Ishikawa (cell line): ENCODE data around the gene PTAFR.

Source experiments
- CEBPB ChIP-seq: IDR thresholded peaks from 2 replicates; pipeline ENCODE4 v1.6.1; 2012
- CREB1 ChIP-seq: IDR thresholded peaks from 2 replicates; pipeline ENCODE4 v1.6.1; 2012; ENCODE audit warnings: low read depth
- EGR1 ChIP-seq: IDR thresholded peaks from 2 replicates; pipeline ENCODE4 v1.6.1; 2012
- EP300 ChIP-seq: IDR thresholded peaks from 2 replicates; pipeline ENCODE4 v1.6.1; 2012; ENCODE audit warnings: borderline replicate concordance
- FOXM1 ChIP-seq: IDR thresholded peaks from 2 replicates; pipeline ENCODE4 v1.6.1; 2012; ENCODE audit warnings: low read depth, borderline replicate concordance
- NFIC ChIP-seq: IDR thresholded peaks from 2 replicates; pipeline ENCODE4 v1.6.1; 2012
- RAD21 ChIP-seq: IDR thresholded peaks from 2 replicates; pipeline ENCODE4 v1.6.1; 2012; ENCODE audit warnings: low read depth
- REST ChIP-seq: IDR thresholded peaks from 2 replicates; pipeline ENCODE4 v1.6.1; 2012; ENCODE audit warnings: low read depth, mild to moderate bottlenecking
- TAF1 ChIP-seq: IDR thresholded peaks from 2 replicates; pipeline ENCODE4 v1.6.1; 2012; ENCODE audit warnings: low read depth, mild to moderate bottlenecking
- TCF12 ChIP-seq: IDR thresholded peaks from 2 replicates; pipeline ENCODE4 v1.6.1; 2012; ENCODE audit warnings: low read depth
- TEAD4 ChIP-seq: IDR thresholded peaks from 2 replicates; pipeline ENCODE4 v1.6.1; 2012
- YY1 ChIP-seq: IDR thresholded peaks from 2 replicates; pipeline ENCODE4 v1.6.1; 2012; ENCODE audit warnings: low read depth
- ZBTB7A ChIP-seq: IDR thresholded peaks from 2 replicates; pipeline ENCODE4 v1.6.1; 2012; ENCODE audit warnings: low read depth
- TF ChIP-seq, protein P1 (sequence below): IDR thresholded peaks from 2 replicates; pipeline ENCODE4 v1.6.1; 2012
- TF ChIP-seq, protein P2 (sequence below): IDR thresholded peaks from 2 replicates; pipeline ENCODE4 v1.6.1; 2012

Gene PTAFR

GRCh38 chr1:28104866-28105467 is 71.5 kb downstream of the PTAFR start:
- TF ChIP-seq CREB1: no peak

GRCh38 chr1:28102189-28102588 is 74.3 kb downstream of the PTAFR start:
- TF ChIP-seq ZBTB7A (no peak), TAF1 (no peak), CREB1 (no peak), YY1 (no peak), REST (no peak), CEBPB (no peak), NFIC (no peak), RAD21 (no peak), EGR1 (no peak), EP300 (no peak), TCF12 (no peak), FOXM1 (no peak), TEAD4 (no peak)
- TF ChIP-seq, protein P1, sequence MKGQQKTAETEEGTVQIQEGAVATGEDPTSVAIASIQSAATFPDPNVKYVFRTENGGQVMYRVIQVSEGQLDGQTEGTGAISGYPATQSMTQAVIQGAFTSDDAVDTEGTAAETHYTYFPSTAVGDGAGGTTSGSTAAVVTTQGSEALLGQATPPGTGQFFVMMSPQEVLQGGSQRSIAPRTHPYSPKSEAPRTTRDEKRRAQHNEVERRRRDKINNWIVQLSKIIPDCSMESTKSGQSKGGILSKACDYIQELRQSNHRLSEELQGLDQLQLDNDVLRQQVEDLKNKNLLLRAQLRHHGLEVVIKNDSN: no peak
- TF ChIP-seq, protein P2, sequence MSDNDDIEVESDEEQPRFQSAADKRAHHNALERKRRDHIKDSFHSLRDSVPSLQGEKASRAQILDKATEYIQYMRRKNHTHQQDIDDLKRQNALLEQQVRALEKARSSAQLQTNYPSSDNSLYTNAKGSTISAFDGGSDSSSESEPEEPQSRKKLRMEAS: no peak

GRCh38 chr1:28099050-28099769 is 77.3 kb downstream of the PTAFR start:
- TF ChIP-seq, protein P2: no peak
- TF ChIP-seq, protein P1: no peak
- TF ChIP-seq EP300 (no peak), CREB1 (no peak), REST (no peak), ZBTB7A (no peak), NFIC (no peak), FOXM1 (no peak), TCF12 (no peak), TEAD4 (no peak), TAF1 (no peak), EGR1 (no peak), RAD21 (no peak), CEBPB (no peak), YY1 (no peak)
